Panc1 (cell line): ENCODE data around the gene TEX264.

Experiments used
- CTCF ChIP-seq: fragments of 450-650 bp; IDR thresholded peaks from 2 replicates; pipeline ENCODE4 v1.5.1; 2017; ENCODE audit warnings: mild to moderate bottlenecking
- POLR2AphosphoS5 ChIP-seq: IDR thresholded peaks from 2 replicates; pipeline ENCODE4 v1.6.1; 2012; ENCODE audit warnings: mild to moderate bottlenecking, low read depth, low read length, moderate library complexity
- REST ChIP-seq, 2 experiments: IDR thresholded peaks; 2 replicates each; pipeline ENCODE4 v1.6.1; 2011 to 2012; ENCODE audit warnings: low read depth in 2 of 2, control low read depth in 1 of 2, low read length in 1 of 2, mild to moderate bottlenecking in 1 of 2, moderate library complexity in 1 of 2; ENCODE audit not compliant: insufficient read depth in 1 of 2
- SIN3A ChIP-seq: IDR thresholded peaks from 2 replicates; pipeline ENCODE4 v1.6.1; 2012; ENCODE audit warnings: low read depth, mild to moderate bottlenecking, low read length, moderate library complexity, borderline replicate concordance; ENCODE audit not compliant: insufficient read depth
- TCF7L2 ChIP-seq: IDR thresholded peaks from 2 replicates; pipeline ENCODE4 v1.6.1; 2011; ENCODE audit warnings: mild to moderate bottlenecking, low read depth, low read length, inconsistent platforms

- TF ChIP-seq TCF7L2 (no peak), SIN3A (no peak), CTCF (no peak), POLR2AphosphoS5 (no peak), REST (IDR thresholded peaks at IDR 0.05; ENCODE audit: insufficient read depth in 1 of 2, low read depth in 2 of 2, low read length in 1 of 2) (no peak)
These were observed 21.9 kb downstream of the TEX264 start for GRCh38 chr3:51692980-51693395.
